T-cell (primary cell): ENCODE measurements around the gene PHKB. TPM values are rescaled to one million over a fixed set of nuclear protein-coding genes. Genes with fewer than 3 reads are reported as not detected.
"Not testable (repeated sequence)": the region's sequence is repeated elsewhere in the genome, so short reads cannot be mapped to it uniquely, and the experiment has no call there.

Experiments used
- ATAC-seq, 4 experiments: fragments of 200-7000 bp in 3 of 4; fragments of 150-1000 bp in 1 of 4; cut with Tn5 transposase; replicated peaks in 1 of 4; 1 replicate in 3 of 4; 2 replicates in 1 of 4; pipeline ENCODE4 v1.10.0; 2021; ENCODE audit warnings: moderate library complexity in 3 of 4, mild to moderate bottlenecking in 2 of 4, moderate number of reproducible peaks in 1 of 4
- CTCF ChIA-PET, 2 donors: fragments of 300-600 bp; sonication (Branson Sonifier 250); formaldehyde crosslinking; loops; one replicate each; lab custom pipeline; 2022; ENCODE audit warnings: antibody characterized with exemption in 2 of 2; lab: Charles Lee
- POLR2A ChIA-PET, 2 donors: fragments of 300-600 bp; sonication (Branson Sonifier 250); formaldehyde crosslinking; loops; one replicate each; lab custom pipeline; 2022; ENCODE audit warnings: antibody characterized with exemption in 2 of 2; lab: Charles Lee
- DNase-seq, 35 experiments: peaks; one replicate each; pipeline versions ENCODE4 v3.0.0 to v3.0.0-alpha.2; 2013 to 2023
- H3K27ac ChIP-seq: one replicate; pipeline ENCODE4 v1.5.1; 2013; ENCODE audit warnings: low read length
- H3K27me3 ChIP-seq, 2 experiments: replicated peaks in 1 of 2; 1 replicate in 1 of 2; 2 replicates in 1 of 2; pipeline versions ENCODE4 v1.6.1 to v1.7.0; 2013; ENCODE audit warnings: low read length in 1 of 2, mixed read lengths in 1 of 2; ENCODE audit not compliant: control insufficient read depth in 2 of 2, insufficient read depth in 2 of 2; ENCODE audit errors: extremely low read depth in 1 of 2
- H3K36me3 ChIP-seq, 2 donors: 1 replicate in 1 of 2; 2 replicates in 1 of 2; pipeline versions ENCODE4 v1.6.1 to v1.7.0; 2013; ENCODE audit warnings: low read length in 1 of 2; ENCODE audit not compliant: control insufficient read depth in 2 of 2, insufficient read depth in 1 of 2; ENCODE audit errors: extremely low read depth in 1 of 2
- H3K4me1 ChIP-seq, 2 experiments: 1 replicate in 1 of 2; 2 replicates in 1 of 2; pipeline versions ENCODE4 v1.6.1 to v1.7.0; 2013; ENCODE audit warnings: low read length in 2 of 2, mixed read lengths in 1 of 2; ENCODE audit not compliant: insufficient read depth in 2 of 2, control insufficient read depth in 1 of 2; ENCODE audit errors: extremely low read depth in 1 of 2
- H3K4me3 ChIP-seq, 2 donors: 1 replicate in 1 of 2; 2 replicates in 1 of 2; pipeline versions ENCODE4 v1.5.1 to v1.7.0; 2013; ENCODE audit warnings: mild to moderate bottlenecking in 2 of 2, low read length in 1 of 2, moderate library complexity in 1 of 2; ENCODE audit not compliant: control insufficient read depth in 1 of 2; ENCODE audit errors: extremely low read depth in 1 of 2
- H3K9me3 ChIP-seq: 2 replicates; pipeline ENCODE4 v1.7.0; 2013
- H3K27ac Mint-ChIP-seq, 2 donors: one replicate each; pipeline ENCODE4 v1.8.0; 2020 to 2021; ENCODE audit warnings: mild to moderate bottlenecking in 2 of 2, mixed read lengths in 2 of 2
- H3K27me3 Mint-ChIP-seq, 2 donors: one replicate each; pipeline ENCODE4 v1.8.0; 2021 to 2022; ENCODE audit warnings: mixed read lengths in 2 of 2
- H3K36me3 Mint-ChIP-seq: one replicate; pipeline ENCODE4 v1.8.0; 2021; ENCODE audit warnings: mixed read lengths
- H3K4me1 Mint-ChIP-seq, 3 donors: one replicate each; pipeline ENCODE4 v1.8.0; 2020 to 2022; ENCODE audit warnings: mixed read lengths in 3 of 3, mild to moderate bottlenecking in 1 of 3
- H3K4me3 Mint-ChIP-seq, 3 donors: one replicate each; pipeline ENCODE4 v1.8.0; 2020 to 2022; ENCODE audit warnings: mild to moderate bottlenecking in 3 of 3, mixed read lengths in 3 of 3, moderate library complexity in 3 of 3
- H3K9me3 Mint-ChIP-seq, 3 donors: one replicate each; pipeline ENCODE4 v1.8.0; 2020 to 2022; ENCODE audit warnings: mixed read lengths in 3 of 3
- WGBS: methylation state at CpG from one replicate; pipeline ENCODE4 v1.1.5; 2013; ENCODE audit warnings: missing lambda C conversion rate; ENCODE audit not compliant: insufficient coverage; 5-methylcytosine and 5-hydroxymethylcytosine counted together
- total RNA-seq, 35 experiments: library from RNA in 6 of 35; stranded (reverse) in 6 of 35; fragments of 120-200 nt in 1 of 35; gene quantifications; one replicate each; pipeline versions ENCODE4 v1.2.1 to v1.2.4 and lab custom pipeline; 2013 to 2026

Gene PHKB
- total RNA-seq, 5 donors from 2014 or later (not counting 1 experiment from before 2014, with no cell fraction given), result 40.6 to 67.5 (median 48.8) TPM

DNA sequence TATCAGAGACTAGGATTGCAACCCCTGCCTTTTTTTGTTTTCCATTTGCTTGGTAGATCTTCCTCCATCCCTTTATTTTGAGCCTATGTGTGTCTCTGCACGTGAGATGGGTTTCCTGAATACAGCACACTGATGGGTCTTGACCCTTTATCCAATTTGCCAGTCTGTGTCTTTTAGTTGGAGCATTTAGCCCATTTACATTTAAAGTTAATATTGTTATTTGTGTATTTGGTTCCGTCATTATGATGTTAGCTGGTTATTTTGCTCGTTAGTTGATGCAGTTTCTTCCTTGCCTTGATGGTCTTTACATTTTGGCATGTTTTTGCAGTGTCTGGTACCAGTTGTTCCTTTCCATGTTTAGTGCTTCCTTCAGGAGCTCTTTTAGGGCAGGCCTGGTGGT, 220.4 kb downstream of the PHKB start:
- H3K9me3 Mint-ChIP-seq, H3K27me3 ChIP-seq, H3K9me3 ChIP-seq, H3K4me1 Mint-ChIP-seq, H3K27ac Mint-ChIP-seq, H3K4me3 Mint-ChIP-seq, H3K27me3 Mint-ChIP-seq, DNase-seq, H3K4me1 ChIP-seq, H3K36me3 ChIP-seq, ATAC-seq, H3K27ac ChIP-seq, POLR2A ChIA-PET, H3K4me3 ChIP-seq: not testable (repeated sequence)
- no CpG with 5 or more reads among the region's 3 CpGs for WGBS
- CTCF ChIA-PET, result interaction anchor here in 1 of 2 donors (1.0 kb wide), 1 partner anchor 9 kb away, joined by 3 read pairs; no protein-coding TSS in a partner anchor
- H3K36me3 Mint-ChIP-seq, result peaks cover 57% of the 10 kb centered on the region

DNA sequence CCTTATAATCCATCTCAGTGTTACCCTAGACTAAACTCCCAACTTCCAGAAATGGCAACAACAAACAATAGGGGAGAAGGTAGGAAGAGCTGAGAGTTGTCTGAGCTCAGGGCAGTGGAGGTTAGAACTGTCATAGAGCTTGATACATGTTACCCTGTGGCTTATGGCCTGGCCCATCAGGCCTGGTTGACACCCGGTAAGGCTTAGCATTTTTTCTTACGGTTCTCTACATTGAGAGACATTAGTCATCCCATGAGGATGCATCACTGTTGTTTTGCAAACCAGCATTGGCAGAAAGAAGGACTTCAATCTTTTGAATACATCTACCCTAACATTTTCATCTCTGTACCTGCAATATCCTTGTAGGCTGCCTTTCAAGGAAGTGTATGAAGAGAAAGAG, 226.6 kb downstream of the PHKB start:
- no peak for DNase-seq
- no peaks in the 10 kb centered on the region for H3K9me3 Mint-ChIP-seq

DNA sequence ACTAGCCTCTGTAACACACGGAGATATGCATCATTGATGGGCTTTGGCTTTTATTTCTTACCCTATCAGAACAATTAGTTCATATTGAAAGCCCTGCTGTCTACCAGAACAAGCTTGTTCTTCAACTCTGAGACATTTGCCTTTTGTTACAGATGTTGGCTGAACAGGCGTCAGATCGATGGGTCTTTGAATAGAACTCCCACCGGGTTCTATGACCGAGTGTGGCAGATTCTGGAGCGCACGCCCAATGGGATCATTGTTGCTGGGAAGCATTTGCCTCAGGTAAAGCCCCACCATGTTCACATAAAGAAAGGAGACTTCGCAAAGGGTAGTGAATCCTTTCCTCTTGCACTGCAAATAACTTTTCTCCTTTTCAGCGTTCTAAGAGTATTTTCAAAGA, 232.1 kb downstream of the PHKB start:
- DNase-seq (no peak), ATAC-seq (no peak)
- WGBS, result 96% methylated on average over 6 of the region's 9 CpGs
- Mint-ChIP-seq H3K27me3 (no peaks in the 10 kb centered on the region), H3K4me1 (no peaks in the 10 kb centered on the region), H3K27ac (no peak overlapping the region), H3K36me3 (peaks cover 85% of the 10 kb centered on the region), H3K4me3 (no peak overlapping the region), H3K9me3 (peaks cover 0 to 2% (median 0%) of the 10 kb centered on the region in 3 donors)
- peaks cover 0 to 3% of the 10 kb centered on the region in 2 experiments for H3K4me1 ChIP-seq
- peaks cover 4 to 66% of the 10 kb centered on the region in 2 donors for H3K36me3 ChIP-seq
- H3K27ac ChIP-seq, result no peak overlapping the region
- CTCF ChIA-PET, result interaction anchor here in 1 of 2 donors (1.0 kb wide), 1 partner anchor 11 kb away, joined by 3 read pairs; no protein-coding TSS in a partner anchor
- POLR2A ChIA-PET, result no interaction called here
- H3K9me3 ChIP-seq, result no peaks in the 10 kb centered on the region
- no peaks in the 10 kb centered on the region for H3K27me3 ChIP-seq
- no peak overlapping the region for H3K4me3 ChIP-seq

More for the DNA sequence above, 226.6 kb downstream of the PHKB start:
- Histone ChIP-seq H3K36me3 (peaks cover 0 to 18% of the 10 kb centered on the region in 2 donors), H3K4me1 (peaks cover 0 to 6% of the 10 kb centered on the region in 2 experiments), H3K4me3 (no peak overlapping the region), H3K27me3 (no peaks in the 10 kb centered on the region), H3K27ac (no peak overlapping the region), H3K9me3 (no peaks in the 10 kb centered on the region)
- no peak for ATAC-seq
- Mint-ChIP-seq H3K4me1 (peaks cover 0 to 7% (median 0%) of the 10 kb centered on the region in 3 donors), H3K4me3 (no peak overlapping the region), H3K27ac (no peak overlapping the region), H3K36me3 (peaks cover 51% of the 10 kb centered on the region), H3K27me3 (no peaks in the 10 kb centered on the region)
- ChIA-PET POLR2A (no interaction called here), CTCF (interaction anchor here in 1 of 2 donors (0.6 kb wide), 1 partner anchor 367 kb away, joined by 3 read pairs; no protein-coding TSS in a partner anchor)
- 95% methylated on average over 2 of the region's 2 CpGs for WGBS

DNA sequence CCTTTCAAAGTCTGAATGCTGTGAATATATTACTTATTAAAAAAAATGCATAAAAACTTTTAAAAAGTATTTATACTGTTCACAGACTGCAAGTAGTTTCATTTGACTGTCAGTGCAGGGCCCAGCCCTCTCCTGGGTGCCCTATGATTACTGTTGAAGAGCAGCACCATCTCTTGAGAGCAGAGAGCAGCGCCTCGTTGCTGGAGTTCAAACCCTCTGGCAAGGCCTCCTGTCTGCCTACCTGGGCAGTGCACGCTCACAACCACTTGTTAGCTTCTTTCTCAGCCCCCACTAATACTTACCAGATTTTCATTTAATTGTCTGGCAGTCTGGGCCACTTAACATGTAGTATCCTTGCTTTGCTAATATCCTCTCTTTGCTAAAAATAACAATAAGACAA, 233.4 kb downstream of the PHKB start:
- ChIA-PET POLR2A (no interaction called here), CTCF (no interaction called here)
- H3K36me3 ChIP-seq, result peaks cover 6 to 74% of the 10 kb centered on the region in 2 donors

DNA sequence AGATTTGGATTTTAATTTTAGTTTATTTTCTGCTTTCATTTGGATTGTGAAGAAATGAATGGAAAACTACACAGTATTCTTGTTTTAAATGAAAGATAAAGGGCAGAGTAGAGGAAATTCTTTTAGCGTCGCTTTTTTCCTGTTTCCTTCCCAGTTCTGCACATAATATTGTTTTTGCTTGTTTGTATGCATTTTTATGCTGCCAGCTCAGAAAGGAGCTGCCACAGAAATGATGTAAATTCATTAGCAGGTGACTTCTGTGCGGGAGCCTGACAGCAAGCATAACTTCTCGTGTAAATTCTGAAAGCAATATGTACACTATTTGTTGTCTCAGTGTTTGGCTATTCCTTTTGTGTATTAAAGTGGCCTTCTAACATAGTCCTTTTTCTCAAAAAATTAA, 234.6 kb downstream of the PHKB start:
- Histone ChIP-seq H3K36me3 (peaks cover 6 to 64% of the 10 kb centered on the region in 2 donors), H3K27ac (no peak overlapping the region), H3K4me3 (no peak overlapping the region), H3K27me3 (no peaks in the 10 kb centered on the region), H3K9me3 (no peaks in the 10 kb centered on the region), H3K4me1 (no peaks in the 10 kb centered on the region)
- WGBS, result no CpG with 5 or more reads among the region's 4 CpGs
- no peak for DNase-seq
- Mint-ChIP-seq H3K27ac (no peak overlapping the region), H3K27me3 (no peaks in the 10 kb centered on the region), H3K9me3 (peaks cover 2 to 12% (median 2%) of the 10 kb centered on the region in 3 donors), H3K36me3 (peaks cover 76% of the 10 kb centered on the region), H3K4me1 (no peaks in the 10 kb centered on the region), H3K4me3 (no peak overlapping the region)
- ATAC-seq, result no peak
- POLR2A ChIA-PET, result no interaction called here
- CTCF ChIA-PET, result no interaction called here

More for the DNA sequence above, 233.4 kb downstream of the PHKB start:
- H3K4me3 ChIP-seq, result no peak overlapping the region
- H3K4me1 ChIP-seq, result no peaks in the 10 kb centered on the region
- no peak overlapping the region for H3K4me3 Mint-ChIP-seq
- DNase-seq (no peak), ATAC-seq (no peak)
- no peaks in the 10 kb centered on the region for H3K4me1 Mint-ChIP-seq
- H3K27ac Mint-ChIP-seq, result no peak overlapping the region
- no peaks in the 10 kb centered on the region for H3K27me3 ChIP-seq
- H3K36me3 Mint-ChIP-seq, result peaks cover 84% of the 10 kb centered on the region
- 94% methylated on average over 3 of the region's 3 CpGs for WGBS
- H3K27ac ChIP-seq, result no peak overlapping the region
- no peaks in the 10 kb centered on the region for H3K9me3 ChIP-seq
- H3K9me3 Mint-ChIP-seq, result peaks cover 0 to 9% (median 0%) of the 10 kb centered on the region in 3 donors
- H3K27me3 Mint-ChIP-seq, result no peaks in the 10 kb centered on the region

DNA sequence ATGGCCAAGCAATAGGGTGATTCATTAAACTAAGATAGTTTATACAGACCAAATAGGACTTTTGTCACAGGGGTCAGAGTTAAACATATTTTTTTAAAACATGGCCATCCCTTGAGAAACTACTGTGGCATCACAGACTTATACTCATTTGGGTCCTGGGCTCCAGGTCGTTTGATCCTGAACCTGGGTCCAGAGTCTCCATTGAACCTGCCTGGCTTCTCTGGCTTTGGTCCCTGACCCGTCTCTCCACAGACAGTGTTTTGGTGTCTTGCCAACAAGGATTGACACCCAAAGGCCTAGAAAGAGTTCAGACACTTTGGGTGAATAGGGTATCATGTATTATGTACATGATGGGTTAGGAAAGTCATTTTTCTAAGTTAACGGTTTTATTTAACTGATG, 236.7 kb downstream of the PHKB start:
- ATAC-seq, result no peak
- H3K4me1 Mint-ChIP-seq, result no peaks in the 10 kb centered on the region
- H3K27ac ChIP-seq, result no peak overlapping the region
- H3K36me3 ChIP-seq, result peaks cover 6 to 59% of the 10 kb centered on the region in 2 donors
- peaks cover 4 to 18% (median 5%) of the 10 kb centered on the region in 3 donors for H3K9me3 Mint-ChIP-seq
- H3K4me1 ChIP-seq, result no peaks in the 10 kb centered on the region
- H3K36me3 Mint-ChIP-seq, result peaks cover 71% of the 10 kb centered on the region
- ChIA-PET POLR2A (interaction anchor here in 1 of 2 donors (0.6 kb wide), 1 partner anchor 257 kb away, joined by 3 read pairs; no protein-coding TSS in a partner anchor), CTCF (interaction anchor here in 1 of 2 donors (0.7 kb wide), 1 partner anchor 9 kb away, joined by 5 read pairs; no protein-coding TSS in a partner anchor)
- DNase-seq, result no peak
- no peaks in the 10 kb centered on the region for H3K27me3 Mint-ChIP-seq
- H3K4me3 ChIP-seq, result no peak overlapping the region
- no peak overlapping the region for H3K27ac Mint-ChIP-seq
- no peaks in the 10 kb centered on the region for H3K27me3 ChIP-seq
- 86% methylated on average over 2 of the region's 3 CpGs for WGBS
- no peak overlapping the region for H3K4me3 Mint-ChIP-seq
- H3K9me3 ChIP-seq, result no peaks in the 10 kb centered on the region
